ENCODE data around the gene SORL1-AS1.
A peak's percentile ranks its signal among the peaks of the same experiment; 100 is the strongest.

The SORL1-AS1 gene

GRCh38 chr11:121452609-121453150, at the start of gene SORL1-AS1:
SORL1-AS1 (minus strand) TSS chr11:121452967.
- Histone ChIP-seq H3K27ac (ENCODE audit: low read depth, low read length) (no peak within 1 kb of the TSS), H3K9ac (ENCODE audit: low read length) (peak within 1 kb of the TSS; percentile 43), H3K4me3 (ENCODE audit: low read length) (peak within 1 kb of the TSS; percentile 83), H3K4me1 (ENCODE audit: control insufficient read depth, insufficient read depth, low read length) (no peaks in the 10 kb centered on the region), H3K36me3 (ENCODE audit: control insufficient read depth, insufficient read depth, low read length) (no peaks in the 10 kb centered on the region), H3K27me3 (ENCODE audit: control insufficient read depth, insufficient read depth, low read length) (no peaks in the 10 kb centered on the region)

DNA sequence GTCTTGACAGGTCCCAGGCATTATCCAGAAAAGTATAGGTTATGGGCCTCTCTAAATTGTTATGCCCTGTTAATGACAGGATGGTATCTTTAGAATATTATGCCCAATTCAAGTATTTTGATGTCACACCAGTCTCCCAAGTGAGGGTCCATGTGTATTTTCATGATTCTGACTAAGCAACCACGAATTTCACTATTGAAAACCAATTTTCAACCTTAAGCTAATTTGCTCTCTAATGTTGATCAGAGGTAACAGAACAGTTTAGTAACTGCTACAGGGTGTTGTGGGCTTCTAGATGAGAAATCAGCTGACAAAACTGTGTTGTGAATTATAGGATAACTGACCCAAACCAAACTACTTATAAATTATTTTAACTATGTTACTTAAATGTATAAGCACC, 48.0 kb upstream of the SORL1-AS1 start:
- no peak overlapping the region for H3K27ac ChIP-seq (ENCODE audit: low read depth, low read length)
- H3K4me1 ChIP-seq (ENCODE audit: control insufficient read depth, insufficient read depth, low read length): no peaks in the 10 kb centered on the region
- no peaks in the 10 kb centered on the region for H3K27me3 ChIP-seq (ENCODE audit: control insufficient read depth, insufficient read depth, low read length)
- no peak overlapping the region for H3K4me3 ChIP-seq (ENCODE audit: low read length)
- peaks cover 5% of the 10 kb centered on the region for H3K36me3 ChIP-seq (ENCODE audit: control insufficient read depth, insufficient read depth, low read length)
- no peak overlapping the region for H3K9ac ChIP-seq (ENCODE audit: low read length)

- Histone ChIP-seq H3K4me1 (ENCODE audit: control insufficient read depth, insufficient read depth, low read length) (no peaks in the 10 kb centered on the region), H3K27me3 (ENCODE audit: control insufficient read depth, insufficient read depth, low read length) (no peaks in the 10 kb centered on the region), H3K4me3 (ENCODE audit: low read length) (no peak overlapping the region), H3K36me3 (ENCODE audit: control insufficient read depth, insufficient read depth, low read length) (peaks cover 5% of the 10 kb centered on the region), H3K27ac (ENCODE audit: low read depth, low read length) (no peak overlapping the region), H3K9ac (ENCODE audit: low read length) (no peak overlapping the region)
Measured at GRCh38 chr11:121500275-121500674, 47.5 kb upstream of the SORL1-AS1 start.

DNA sequence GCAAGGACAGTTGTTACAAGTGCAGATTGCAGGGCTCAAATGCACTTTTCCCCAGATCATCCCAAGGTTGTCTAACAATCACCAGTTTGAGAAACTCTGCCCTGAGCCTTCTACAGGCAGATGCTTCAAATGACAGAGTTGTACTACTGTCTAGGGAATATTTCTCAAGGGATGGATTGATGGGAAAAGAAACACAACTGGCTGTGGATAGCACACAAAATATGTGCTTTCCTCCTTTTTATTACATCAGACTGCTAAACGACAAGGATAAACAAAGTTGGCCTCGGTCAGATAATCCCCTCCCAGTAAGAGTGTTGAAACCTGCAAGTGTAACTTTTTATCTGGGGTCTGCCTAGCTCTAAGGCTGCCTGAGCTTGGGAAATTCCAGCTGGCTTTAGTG, 46.6 kb upstream of the SORL1-AS1 start:
- Histone ChIP-seq H3K36me3 (ENCODE audit: control insufficient read depth, insufficient read depth, low read length) (peaks cover 5% of the 10 kb centered on the region), H3K27ac (ENCODE audit: low read depth, low read length) (no peak overlapping the region), H3K27me3 (ENCODE audit: control insufficient read depth, insufficient read depth, low read length) (no peaks in the 10 kb centered on the region), H3K9ac (ENCODE audit: low read length) (no peak overlapping the region), H3K4me3 (ENCODE audit: low read length) (no peak overlapping the region), H3K4me1 (ENCODE audit: control insufficient read depth, insufficient read depth, low read length) (no peaks in the 10 kb centered on the region)

DNA sequence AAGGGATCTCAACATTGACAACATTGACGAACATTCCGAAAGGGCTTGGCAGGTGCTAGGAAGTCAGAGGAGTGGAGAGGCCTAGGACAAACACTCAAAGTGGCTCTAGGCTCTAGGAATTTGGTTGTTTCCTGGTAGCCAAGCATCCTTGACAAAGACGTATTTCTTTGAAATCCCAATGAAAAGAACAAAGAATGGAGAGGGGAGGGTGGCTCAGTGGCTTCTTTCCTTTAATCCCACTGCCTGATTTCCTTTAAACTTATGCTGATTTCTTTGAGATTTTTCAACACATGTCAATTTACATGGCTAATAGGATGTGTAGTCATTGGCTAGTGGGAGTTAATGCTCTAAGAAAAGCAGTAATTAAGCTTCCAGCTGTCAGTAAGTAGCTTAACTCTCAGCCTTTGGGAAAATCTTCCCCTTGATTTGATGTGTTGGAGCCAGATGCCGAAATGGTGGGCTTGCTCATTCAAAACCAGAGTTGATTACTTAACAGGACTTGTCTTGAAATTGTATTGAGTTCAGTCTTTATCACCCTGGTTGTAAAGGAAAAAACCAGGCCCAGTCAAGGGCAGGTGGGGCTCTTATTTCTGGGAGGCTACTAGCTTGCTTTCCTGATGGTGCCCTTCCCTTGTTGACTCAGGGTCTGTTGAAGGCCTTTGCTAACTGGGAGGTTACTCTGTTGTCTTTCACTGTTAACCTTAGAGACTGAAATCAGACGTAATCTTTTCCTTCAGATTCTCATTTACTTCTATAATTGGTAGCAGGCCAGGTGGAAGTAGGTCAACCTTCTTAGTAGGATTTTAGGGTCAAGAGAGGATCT, 44.6 kb upstream of the SORL1-AS1 start:
- no peaks in the 10 kb centered on the region for H3K4me1 ChIP-seq (ENCODE audit: control insufficient read depth, insufficient read depth, low read length)
- H3K27me3 ChIP-seq (ENCODE audit: control insufficient read depth, insufficient read depth, low read length): no peaks in the 10 kb centered on the region
- H3K9ac ChIP-seq (ENCODE audit: low read length): no peak overlapping the region
- peaks cover 5% of the 10 kb centered on the region for H3K36me3 ChIP-seq (ENCODE audit: control insufficient read depth, insufficient read depth, low read length)
- no peak overlapping the region for H3K4me3 ChIP-seq (ENCODE audit: low read length)
- no peak overlapping the region for H3K27ac ChIP-seq (ENCODE audit: low read depth, low read length)

DNA sequence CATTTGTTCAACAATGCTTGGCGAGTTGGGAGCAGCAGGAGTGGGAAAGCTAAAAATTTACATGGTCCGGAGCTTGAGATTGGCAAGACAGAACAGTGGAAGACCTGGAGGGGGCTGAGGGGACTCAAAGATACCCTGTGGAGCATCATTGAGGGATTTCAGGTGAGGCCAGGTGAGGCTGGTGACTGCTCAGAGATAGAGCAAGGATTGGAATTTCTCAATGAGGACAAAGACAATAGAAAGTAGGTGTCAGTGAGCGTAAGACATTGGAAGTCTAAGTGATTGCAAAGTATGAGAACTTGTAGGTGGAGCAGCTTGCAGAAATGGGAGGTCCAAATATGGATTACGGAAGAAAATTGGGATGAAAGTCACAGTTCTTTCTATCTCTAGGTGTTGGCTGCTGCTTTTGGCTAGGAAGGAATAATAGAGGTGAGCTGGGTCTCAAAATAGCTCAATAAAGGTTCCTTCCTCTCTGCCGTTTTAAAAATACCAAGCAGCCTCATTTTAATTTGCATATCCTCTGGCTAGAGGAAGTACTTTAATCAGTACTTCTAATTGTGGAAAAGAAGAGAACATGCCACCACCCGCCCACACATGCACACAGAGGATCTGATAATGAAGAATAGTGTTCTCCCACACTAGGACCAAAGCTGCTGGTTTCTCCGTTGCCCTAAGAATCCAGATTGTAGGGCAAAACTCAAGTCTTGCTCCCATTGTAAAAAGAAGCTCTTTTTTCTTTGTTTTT, 41.8 kb upstream of the SORL1-AS1 start:
- no peak overlapping the region for H3K27ac ChIP-seq (ENCODE audit: low read depth, low read length)
- H3K9ac ChIP-seq (ENCODE audit: low read length): no peak overlapping the region
- H3K27me3 ChIP-seq (ENCODE audit: control insufficient read depth, insufficient read depth, low read length): no peaks in the 10 kb centered on the region
- no peak overlapping the region for H3K4me3 ChIP-seq (ENCODE audit: low read length)
- peaks cover 5% of the 10 kb centered on the region for H3K36me3 ChIP-seq (ENCODE audit: control insufficient read depth, insufficient read depth, low read length)
- H3K4me1 ChIP-seq (ENCODE audit: control insufficient read depth, insufficient read depth, low read length): no peaks in the 10 kb centered on the region

DNA sequence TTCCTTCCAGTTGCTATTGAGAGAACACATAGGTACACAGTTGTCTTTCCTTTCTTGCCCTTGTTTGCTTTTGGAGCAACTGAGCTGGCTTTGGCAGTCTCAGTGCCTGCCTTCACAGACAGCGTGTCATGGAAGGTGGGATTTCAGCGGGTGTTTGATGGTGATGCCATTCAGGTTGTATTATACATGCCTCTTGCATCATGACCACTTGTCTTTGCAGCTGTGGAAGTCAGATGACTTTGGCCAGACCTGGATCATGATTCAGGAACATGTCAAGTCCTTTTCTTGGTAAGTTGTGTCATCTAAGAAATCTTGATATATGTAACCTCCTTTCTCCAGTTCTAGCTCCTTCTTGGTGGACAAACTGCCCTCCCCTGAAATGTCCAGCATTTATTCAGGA, 37.1 kb upstream of the SORL1-AS1 start:
- Histone ChIP-seq H3K4me1 (ENCODE audit: control insufficient read depth, insufficient read depth, low read length) (peaks cover 4% of the 10 kb centered on the region), H3K9ac (ENCODE audit: low read length) (no peak overlapping the region), H3K27me3 (ENCODE audit: control insufficient read depth, insufficient read depth, low read length) (no peaks in the 10 kb centered on the region), H3K36me3 (ENCODE audit: control insufficient read depth, insufficient read depth, low read length) (peaks cover 4% of the 10 kb centered on the region), H3K27ac (ENCODE audit: low read depth, low read length) (no peak overlapping the region), H3K4me3 (ENCODE audit: low read length) (no peak overlapping the region)

GRCh38 chr11:121488641-121489040, 35.9 kb upstream of the SORL1-AS1 start:
- Histone ChIP-seq H3K27ac (ENCODE audit: low read depth, low read length) (no peak overlapping the region), H3K9ac (ENCODE audit: low read length) (no peak overlapping the region)

GRCh38 chr11:121488170-121488569, 35.4 kb upstream of the SORL1-AS1 start:
- H3K27me3 ChIP-seq (ENCODE audit: control insufficient read depth, insufficient read depth, low read length): no peaks in the 10 kb centered on the region
- no peak overlapping the region for H3K9ac ChIP-seq (ENCODE audit: low read length)
- H3K27ac ChIP-seq (ENCODE audit: low read depth, low read length): peak overlapping the region; percentile 58
- H3K4me1 ChIP-seq (ENCODE audit: control insufficient read depth, insufficient read depth, low read length): peaks cover 4% of the 10 kb centered on the region
- H3K36me3 ChIP-seq (ENCODE audit: control insufficient read depth, insufficient read depth, low read length): peaks cover 4% of the 10 kb centered on the region
- H3K4me3 ChIP-seq (ENCODE audit: low read length): no peak overlapping the region

More at GRCh38 chr11:121488641-121489040, 35.9 kb upstream of the SORL1-AS1 start:
- Histone ChIP-seq H3K4me1 (ENCODE audit: control insufficient read depth, insufficient read depth, low read length) (peaks cover 4% of the 10 kb centered on the region), H3K36me3 (ENCODE audit: control insufficient read depth, insufficient read depth, low read length) (peaks cover 4% of the 10 kb centered on the region), H3K27me3 (ENCODE audit: control insufficient read depth, insufficient read depth, low read length) (no peaks in the 10 kb centered on the region), H3K4me3 (ENCODE audit: low read length) (no peak overlapping the region)

GRCh38 chr11:121487191-121487590, 34.4 kb upstream of the SORL1-AS1 start:
- no peaks in the 10 kb centered on the region for H3K27me3 ChIP-seq (ENCODE audit: control insufficient read depth, insufficient read depth, low read length)
- H3K4me3 ChIP-seq (ENCODE audit: low read length): no peak overlapping the region
- H3K4me1 ChIP-seq (ENCODE audit: control insufficient read depth, insufficient read depth, low read length): peaks cover 4% of the 10 kb centered on the region
- no peak overlapping the region for H3K9ac ChIP-seq (ENCODE audit: low read length)
- H3K27ac ChIP-seq (ENCODE audit: low read depth, low read length): no peak overlapping the region
- H3K36me3 ChIP-seq (ENCODE audit: control insufficient read depth, insufficient read depth, low read length): peaks cover 4% of the 10 kb centered on the region

DNA sequence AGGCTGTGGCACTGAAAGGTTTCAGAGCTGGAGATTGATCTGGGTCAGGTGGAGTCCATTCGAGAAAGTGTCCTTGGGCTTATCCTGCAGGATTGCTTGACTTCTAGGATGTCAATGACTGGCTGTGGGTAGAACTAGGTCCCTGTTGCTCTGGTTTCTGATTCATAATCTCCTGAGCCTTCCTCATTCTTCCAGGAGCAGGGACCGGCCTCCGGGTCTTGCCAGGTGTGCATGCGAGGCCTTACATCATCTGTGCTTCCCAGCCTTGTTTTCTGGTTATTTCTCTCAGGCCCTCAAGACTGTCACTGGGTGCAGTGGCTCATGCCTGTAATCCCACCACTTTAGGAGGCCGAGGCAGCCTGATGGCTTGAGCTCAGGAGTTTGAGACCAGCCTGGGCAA, 33.3 kb upstream of the SORL1-AS1 start:
- Histone ChIP-seq H3K9ac (ENCODE audit: low read length) (no peak overlapping the region), H3K4me3 (ENCODE audit: low read length) (no peak overlapping the region), H3K4me1 (ENCODE audit: control insufficient read depth, insufficient read depth, low read length) (peaks cover 4% of the 10 kb centered on the region), H3K27ac (ENCODE audit: low read depth, low read length) (no peak overlapping the region), H3K27me3 (ENCODE audit: control insufficient read depth, insufficient read depth, low read length) (no peaks in the 10 kb centered on the region), H3K36me3 (ENCODE audit: control insufficient read depth, insufficient read depth, low read length) (peaks cover 4% of the 10 kb centered on the region)

GRCh38 chr11:121485216-121485615, 32.4 kb upstream of the SORL1-AS1 start:
- Histone ChIP-seq H3K27ac (ENCODE audit: low read depth, low read length) (no peak overlapping the region), H3K9ac (ENCODE audit: low read length) (no peak overlapping the region), H3K4me3 (ENCODE audit: low read length) (no peak overlapping the region), H3K27me3 (ENCODE audit: control insufficient read depth, insufficient read depth, low read length) (no peaks in the 10 kb centered on the region), H3K4me1 (ENCODE audit: control insufficient read depth, insufficient read depth, low read length) (peaks cover 4% of the 10 kb centered on the region), H3K36me3 (ENCODE audit: control insufficient read depth, insufficient read depth, low read length) (peaks cover 4% of the 10 kb centered on the region)

All from rectal smooth muscle tissue (tissue), 1 donor.